GM18507 (cell line): ENCODE measurements around the gene GARIN3.
"Not testable (repeated sequence)": the region's sequence is repeated elsewhere in the genome, so short reads cannot be mapped to it uniquely, and the experiment has no call there.

Source experiments
- DNase-seq: peaks from one replicate; pipeline ENCODE4 v3.0.0; 2011; ENCODE audit warnings: low read depth; ENCODE audit not compliant: insufficient read length; ENCODE audit errors: extremely low spot score
- FAIRE-seq: peaks from 2 replicates; lab custom pipeline; 2011; peaks lifted over from hg19 to GRCh38; lab: Jason Lieb, UNC

GARIN3 gene

DNA sequence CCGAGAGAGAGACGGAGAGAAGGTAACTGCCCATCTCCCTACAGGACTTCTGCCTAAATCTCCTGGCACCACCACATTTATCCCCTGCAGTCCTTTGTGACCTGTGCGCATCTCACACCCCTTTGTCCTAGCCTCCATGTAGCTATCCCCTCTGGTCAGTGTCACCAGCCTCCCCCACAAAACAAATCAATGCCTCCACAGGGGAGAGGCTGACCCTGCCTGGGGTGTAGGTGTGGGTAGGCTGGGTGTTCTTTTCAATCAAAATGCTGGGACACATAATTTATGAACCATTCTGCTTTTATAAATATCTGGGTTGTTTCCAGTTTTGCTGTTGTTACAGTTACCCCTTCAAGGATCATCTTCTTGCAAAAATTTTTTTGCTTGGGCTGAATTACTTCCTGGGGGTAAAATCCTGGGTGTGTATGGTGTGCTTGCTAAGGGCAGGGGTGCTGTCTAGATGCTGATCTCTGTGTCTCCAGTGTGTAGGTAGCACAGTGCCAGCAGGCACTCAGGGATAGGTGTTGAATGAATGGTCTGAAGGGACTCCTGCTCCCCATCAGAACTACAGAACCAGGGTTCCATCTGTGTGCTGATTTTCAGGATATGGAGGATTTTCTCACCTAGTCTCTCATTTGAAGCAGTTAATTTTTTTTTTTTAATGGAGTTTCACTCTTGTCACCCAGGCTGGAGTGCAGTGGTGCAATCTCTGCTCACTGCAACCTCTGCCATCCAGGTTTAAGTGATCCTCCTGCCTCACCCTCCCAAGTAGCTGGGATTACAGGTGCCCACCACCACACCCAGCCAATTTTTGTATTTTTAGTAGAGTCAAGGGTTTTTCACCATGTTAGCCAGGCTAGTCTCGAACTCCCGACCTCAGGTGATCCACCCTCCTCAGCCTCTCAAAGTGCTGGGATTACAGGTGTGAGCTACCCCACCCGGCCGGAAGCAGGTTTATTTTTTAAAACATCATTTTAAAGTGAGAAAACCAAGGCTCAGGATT lies at the start of gene GARIN3:
TSS of gene GARIN3 (minus strand) at position 51 of the 1,000 bp plus-strand sequence. CDS start 96 bp downstream, outside the sequence.
- FAIRE-seq (no peak), DNase-seq (no peak)

DNA sequence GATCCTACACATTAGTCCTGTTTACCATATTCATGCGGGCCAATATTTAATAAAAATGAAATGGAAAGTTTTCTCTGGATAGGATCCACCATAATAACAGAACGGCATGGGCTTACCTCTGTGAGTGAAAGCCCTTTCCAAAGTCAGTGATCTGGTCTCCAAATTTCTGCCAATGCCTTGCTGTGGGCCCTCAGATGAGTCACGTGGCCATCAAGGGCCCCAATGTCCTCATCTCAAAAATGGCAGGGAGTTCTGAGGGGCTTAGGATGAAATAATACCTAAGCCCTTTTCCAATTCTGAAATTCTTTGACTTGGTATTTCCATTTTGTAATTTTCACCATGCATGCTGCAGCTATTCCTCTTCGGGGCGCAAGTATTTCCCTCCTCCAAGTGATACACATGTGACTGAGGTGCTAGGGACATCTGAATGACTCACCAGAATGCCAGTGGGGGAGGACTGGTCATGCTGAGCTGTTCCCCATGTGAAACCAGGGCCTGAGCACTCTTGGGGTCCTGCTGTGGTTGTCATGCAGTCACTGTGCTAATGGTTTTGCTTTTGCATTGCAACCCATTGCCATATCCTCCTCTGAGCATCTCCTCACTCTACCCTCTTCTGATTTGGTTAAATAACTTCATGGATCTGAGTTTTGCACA lies 49.6 kb upstream of the GARIN3 start:
- no peak for FAIRE-seq
- no peak for DNase-seq

DNA sequence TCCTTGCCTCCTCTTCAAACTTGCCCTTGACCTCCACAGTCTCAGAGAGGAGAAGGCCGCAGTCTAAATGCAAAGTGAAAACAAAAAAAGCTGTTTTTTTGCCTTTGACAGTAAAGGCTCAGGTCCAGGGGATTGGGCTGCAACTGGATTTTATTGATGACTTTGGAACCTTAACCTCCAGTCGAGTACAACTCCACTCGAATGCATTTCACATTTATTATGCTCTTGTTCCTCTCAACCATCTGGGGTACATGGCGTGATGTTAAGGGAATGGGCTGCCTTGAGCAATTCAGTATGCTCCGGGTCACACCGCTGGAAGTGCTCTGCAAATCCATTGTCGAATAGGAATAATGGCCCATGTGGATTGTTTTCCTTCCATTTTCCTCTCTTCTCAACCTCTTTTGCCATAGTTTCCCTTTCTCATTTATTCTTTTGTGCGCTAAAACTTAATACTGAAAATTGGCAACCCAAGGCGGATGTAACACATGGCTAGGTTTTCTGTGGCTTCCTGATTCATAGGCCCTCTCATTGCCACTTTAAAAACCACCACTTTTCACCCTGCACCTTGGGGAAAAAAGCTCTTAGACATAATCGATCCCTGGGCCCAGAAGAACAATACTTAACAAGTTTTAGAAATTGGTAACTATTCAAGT lies 48.9 kb upstream of the GARIN3 start:
- no peak for DNase-seq

DNA sequence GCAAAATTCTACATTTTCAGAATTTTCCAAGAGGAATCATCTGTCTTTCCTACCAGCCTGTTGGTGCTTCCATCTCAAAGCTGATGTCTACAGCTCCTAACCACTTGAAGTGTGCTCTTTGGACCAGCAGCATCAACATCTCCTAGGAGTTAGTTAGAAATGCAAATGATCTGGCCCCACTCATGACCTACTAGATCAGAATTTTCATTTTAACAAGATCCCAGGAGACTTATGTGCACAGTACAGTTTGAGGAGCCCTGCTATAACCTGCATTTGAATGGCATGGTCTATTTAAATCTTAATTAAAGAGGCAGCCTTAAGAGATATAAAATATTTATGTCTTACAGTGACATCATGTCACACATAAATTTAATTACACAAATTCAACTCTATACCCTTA lies 48.4 kb upstream of the GARIN3 start:
- DNase-seq (no peak), FAIRE-seq (peak; percentile 60)

More for the DNA sequence above, 48.9 kb upstream of the GARIN3 start:
- peak; percentile 94 for FAIRE-seq

DNA sequence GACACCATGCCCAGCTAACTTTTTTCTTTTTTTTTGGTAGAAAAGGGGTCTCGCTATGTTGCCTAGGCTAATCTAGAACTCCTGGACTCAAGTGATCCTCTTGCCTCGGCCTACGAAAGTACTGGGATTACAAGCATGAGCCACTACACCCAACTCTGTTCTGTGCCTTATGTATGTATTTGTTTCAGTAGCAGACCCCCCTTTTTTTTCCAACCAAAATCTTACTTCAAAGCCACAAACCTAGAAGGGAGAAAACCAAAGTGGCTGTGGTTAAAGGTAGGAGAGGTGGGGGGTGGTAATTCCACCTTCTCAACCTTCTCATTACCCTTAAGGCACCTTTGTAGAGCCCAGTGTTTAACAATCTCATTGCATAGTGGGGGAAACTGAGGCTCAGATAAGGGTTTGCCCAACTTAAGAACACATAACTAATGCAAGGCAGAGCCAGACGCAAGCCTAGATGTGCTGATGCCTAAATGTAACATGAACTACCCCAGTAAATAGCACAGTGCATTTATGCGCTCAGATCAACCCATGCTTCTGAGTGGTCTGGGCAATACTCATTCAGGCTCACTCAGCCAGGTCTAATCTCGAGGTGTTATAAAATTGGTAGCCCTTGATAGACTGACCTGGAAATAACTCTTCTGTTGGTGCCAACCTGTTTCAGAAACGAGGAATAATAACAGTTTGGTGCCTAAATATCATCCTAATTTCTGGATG lies 47.6 kb upstream of the GARIN3 start:
- FAIRE-seq (peak; percentile 56), DNase-seq (no peak)

DNA sequence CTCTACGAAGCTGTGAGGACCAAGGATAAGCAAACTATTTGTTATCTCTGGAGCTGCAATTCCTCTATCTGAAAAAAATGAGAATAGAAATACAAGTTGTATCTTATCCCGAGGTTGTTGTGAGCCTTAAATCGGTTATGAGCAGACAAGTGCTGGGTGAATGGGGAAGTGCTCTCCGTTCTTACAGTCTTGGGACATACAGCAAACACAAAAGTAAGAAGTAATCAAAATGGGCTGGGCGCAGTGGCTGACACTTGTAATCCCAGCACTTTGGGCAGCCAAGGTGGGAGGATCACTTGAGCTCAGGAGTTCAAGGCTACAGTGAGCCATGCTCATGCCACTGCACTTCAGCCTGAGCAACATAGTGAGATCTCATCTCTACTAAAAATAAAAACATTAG lies 46.2 kb upstream of the GARIN3 start:
- DNase-seq, result no peak

DNA sequence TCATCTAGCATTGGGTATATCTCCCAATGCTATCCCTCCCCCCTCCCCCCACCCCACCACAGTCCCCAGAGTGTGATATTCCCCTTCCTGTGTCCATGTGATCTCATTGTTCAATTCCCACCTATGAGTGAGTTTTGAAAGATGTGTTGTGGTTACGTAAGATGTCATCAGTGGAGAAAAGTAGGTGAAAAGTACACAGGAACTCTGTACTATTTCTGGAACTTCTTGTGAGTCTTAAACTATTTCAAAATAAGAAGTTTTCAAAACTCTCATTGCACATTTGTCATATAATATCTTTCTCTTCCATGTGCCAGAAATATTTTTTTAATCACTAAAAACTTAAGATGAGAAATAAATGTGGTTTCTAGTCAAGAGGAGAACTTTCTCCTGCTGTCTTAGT lies 44.6 kb upstream of the GARIN3 start:
- not testable (repeated sequence) for DNase-seq, FAIRE-seq

More for the DNA sequence above, 46.2 kb upstream of the GARIN3 start:
- peak; percentile 31 for FAIRE-seq

DNA sequence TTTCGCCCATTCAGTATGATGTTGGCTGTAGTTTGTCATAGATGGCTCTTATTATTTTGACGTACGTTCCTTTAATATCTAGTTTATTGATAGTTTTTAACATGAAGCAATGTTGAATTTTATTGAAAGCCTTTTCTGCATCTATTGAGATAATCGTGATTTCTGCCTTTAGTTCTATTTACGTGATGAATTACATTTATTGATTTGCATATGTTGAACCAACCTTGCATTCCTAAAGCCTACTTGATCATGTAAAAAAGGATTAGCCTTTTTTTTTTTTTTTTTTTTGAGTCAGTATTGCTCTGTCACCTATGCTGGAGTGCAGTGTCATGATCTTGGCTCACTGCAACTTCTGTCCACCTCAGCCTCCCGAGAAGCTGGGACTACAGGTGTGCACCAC lies 39.6 kb upstream of the GARIN3 start:
- no peak for FAIRE-seq

DNA sequence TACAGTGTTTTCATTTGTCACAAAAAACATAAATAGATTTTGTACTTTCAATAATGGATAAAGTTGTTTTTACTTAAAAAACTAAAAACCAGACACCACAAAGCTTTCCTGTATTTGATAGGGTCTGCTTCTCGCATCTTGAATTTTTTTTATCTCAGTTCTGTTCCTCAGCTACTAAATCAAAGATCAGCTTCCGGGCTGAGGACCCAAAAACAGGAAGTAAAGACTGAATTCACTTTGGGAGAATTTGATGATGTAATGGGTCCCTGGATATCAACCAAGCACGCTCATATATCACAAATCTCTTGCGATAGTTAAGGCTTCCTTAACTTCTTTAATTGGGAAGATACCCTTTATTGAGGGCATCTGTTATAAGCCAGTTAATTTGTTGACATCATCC lies 38.7 kb upstream of the GARIN3 start:
- FAIRE-seq, result no peak

More for the DNA sequence above, 39.6 kb upstream of the GARIN3 start:
- no peak for DNase-seq

DNA sequence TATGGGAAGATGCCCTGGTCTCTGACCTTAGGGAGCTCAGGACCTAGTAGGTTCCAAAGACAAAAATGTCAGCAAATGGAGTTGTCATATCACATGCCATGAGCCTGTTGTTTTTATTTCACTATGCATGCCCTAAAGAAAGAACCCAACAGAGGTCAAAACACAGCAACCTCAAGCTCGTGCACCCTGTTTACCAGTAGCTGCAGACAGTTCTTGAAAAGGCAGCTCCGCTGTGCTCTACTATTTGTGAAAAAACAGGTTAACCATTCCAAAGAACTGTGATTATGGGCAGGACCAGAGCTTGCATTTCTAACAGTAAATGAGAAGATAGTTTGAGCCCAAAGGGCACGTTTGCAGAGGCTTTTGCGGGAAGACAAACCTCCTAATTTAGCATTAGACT lies 37.4 kb upstream of the GARIN3 start:
- DNase-seq, result no peak
- FAIRE-seq, result no peak

More for the DNA sequence above, 38.7 kb upstream of the GARIN3 start:
- no peak for DNase-seq

DNA sequence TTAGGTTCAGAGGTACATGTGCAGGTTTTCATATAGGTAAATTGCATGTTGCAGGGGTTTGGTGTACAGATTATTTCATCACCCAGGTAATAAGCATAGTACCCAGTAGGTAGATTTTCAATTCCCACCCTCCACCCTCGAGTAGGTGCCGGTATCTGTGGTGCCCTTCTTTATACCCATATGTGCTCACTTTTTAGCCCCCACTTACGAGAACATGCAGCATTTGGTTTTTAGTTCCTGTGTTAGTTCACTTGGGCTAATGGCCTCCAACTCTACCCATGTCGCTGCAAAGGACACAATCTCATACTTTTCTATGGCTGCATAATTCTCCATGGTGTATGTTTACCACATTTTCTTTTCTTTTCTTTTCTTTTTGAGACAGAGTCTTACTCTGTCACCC lies 35.8 kb upstream of the GARIN3 start:
- DNase-seq (no peak), FAIRE-seq (no peak)

DNA sequence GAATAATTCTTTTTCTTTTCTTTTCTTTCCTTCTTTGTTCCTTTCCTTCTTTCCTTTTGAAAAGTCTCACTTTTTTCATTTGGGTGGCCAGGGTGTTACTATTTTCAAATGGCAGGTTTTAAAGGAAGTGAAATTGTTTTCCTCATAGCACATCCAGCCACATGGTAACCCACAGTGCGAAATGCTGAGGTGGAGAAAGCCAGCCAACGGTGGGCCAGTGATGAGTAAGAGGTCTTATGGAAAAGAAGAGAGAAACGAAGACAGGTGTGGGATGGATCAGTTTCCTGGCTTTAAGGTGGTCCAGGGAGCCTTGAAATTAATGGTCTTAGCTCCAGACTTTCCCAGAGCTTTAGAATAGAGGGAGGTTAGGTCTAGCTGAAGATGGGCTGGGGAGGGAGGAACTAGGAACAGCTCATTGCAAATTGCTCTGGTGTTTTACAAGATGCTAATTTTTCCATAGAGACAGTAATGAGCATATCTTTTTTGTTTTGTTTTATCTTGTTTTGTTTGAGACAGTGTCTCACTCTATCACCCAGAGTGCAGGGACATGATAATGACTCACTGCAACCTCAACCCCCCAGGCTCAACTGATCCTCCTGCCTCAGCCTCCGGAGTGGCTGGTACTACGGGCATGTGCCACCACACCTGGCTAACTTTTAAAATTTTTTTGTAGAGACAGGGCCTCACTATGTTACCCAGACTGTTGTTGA lies 32.4 kb upstream of the GARIN3 start:
- no peak for FAIRE-seq
- DNase-seq, result no peak

DNA sequence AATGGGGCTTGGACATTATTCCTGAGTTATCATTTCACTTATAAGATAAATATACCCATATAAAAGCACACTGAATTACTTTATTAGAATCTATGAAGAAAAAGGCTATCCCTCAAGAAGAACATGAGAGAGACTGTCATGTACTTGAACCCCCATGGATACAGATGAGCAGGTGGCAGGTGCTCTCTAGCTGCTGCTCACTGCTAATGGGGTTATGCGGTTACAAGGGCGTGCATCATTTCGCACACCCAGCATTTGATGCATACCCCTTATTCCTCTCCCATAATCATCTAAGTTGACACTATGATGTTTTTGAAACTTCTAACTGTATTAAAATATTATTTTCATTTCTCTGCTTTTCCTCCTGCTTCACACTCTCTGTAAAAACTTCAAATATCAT lies 31.0 kb upstream of the GARIN3 start:
- FAIRE-seq (no peak), DNase-seq (no peak)

DNA sequence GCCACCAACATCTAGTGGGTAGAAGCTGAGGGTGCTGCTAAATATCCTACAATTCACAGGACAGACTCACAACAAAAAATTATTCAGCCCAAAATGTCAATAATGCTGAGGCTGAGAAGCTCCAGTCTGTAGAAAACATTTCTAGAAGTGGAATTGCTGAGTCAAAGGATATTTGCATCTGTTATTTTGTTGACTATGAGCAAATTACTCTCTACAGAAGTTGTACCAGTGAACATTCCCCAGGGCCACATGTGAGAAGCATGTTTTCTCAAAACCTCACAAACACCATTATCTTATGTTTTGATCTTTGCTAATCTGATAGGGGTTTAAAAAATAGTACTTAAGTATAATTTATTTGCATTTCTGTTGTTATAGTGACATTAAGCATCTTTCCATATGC lies 30.0 kb upstream of the GARIN3 start:
- DNase-seq, result no peak
- FAIRE-seq, result no peak

DNA sequence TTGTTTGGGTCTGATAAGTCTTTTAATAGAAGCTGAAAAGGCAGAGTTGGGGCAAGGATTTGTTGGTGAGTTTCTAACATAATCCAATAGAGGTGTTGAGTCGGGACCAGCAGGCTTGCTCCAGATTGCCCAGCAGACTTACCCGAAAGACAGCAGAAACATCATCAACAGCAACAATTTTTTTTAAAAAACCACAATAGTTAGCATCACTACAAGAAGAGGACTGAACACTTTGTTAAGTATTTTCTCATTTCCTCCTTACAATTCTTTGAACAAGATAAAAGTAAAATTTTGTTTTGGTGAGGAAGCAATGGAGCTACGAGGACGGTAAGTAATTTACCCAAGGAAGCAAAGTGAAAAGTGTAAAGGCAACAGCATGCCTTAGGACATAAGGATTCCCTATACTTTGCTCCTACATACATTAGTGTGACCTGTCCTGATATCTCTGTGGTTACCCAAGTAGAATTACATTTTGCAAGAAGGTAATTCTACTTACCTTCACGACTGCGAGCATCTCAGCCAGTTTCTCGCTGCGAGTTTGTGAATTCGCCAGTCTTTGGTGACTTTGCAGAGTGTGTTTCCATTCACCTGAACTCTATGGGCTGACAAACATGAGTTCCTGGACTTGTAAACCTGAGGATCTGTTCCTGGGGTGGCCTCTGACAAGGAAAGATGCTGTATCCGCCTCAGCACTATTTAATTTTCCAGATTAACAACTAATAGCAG lies 27.8 kb upstream of the GARIN3 start:
- DNase-seq, result no peak
- no peak for FAIRE-seq

DNA sequence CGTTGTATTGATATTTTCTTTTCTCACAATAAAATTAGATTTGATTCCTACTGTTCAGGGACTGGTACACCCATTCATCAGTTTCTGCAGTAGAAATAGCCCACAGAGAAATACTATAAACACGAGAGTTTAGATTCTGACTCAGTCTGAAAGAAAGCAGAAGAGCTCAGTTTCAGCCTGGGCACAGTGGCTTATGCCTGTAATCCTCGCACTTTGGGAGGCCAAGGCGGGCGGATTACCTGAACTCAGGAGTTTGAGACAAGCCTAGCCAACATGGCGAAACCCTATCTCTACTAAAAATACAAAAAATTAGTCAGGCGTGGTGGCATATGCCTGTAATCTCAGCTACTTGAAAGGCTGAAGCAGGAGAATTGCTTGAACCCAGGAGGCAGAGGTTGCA lies 23.2 kb upstream of the GARIN3 start:
- DNase-seq (no peak), FAIRE-seq (no peak)

DNA sequence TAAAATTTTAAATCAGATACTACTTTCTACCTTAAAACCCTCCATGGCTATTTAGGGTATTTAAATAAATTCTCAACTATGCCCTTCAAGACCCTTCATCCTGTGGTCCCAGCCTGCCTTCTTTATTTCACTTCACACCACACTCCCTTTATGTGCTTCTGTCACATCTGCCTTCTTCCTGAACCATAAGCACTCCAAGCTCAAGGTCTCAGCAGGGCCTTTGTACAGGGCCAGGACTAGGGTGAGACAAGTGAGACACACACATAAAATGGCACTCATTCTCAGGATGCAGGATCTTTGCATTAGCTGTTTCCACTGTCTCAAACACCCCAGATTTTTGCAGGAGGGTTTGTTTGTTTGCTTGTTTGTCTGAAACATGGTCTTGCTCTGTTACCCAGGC lies 22.2 kb upstream of the GARIN3 start:
- FAIRE-seq (no peak), DNase-seq (no peak)

DNA sequence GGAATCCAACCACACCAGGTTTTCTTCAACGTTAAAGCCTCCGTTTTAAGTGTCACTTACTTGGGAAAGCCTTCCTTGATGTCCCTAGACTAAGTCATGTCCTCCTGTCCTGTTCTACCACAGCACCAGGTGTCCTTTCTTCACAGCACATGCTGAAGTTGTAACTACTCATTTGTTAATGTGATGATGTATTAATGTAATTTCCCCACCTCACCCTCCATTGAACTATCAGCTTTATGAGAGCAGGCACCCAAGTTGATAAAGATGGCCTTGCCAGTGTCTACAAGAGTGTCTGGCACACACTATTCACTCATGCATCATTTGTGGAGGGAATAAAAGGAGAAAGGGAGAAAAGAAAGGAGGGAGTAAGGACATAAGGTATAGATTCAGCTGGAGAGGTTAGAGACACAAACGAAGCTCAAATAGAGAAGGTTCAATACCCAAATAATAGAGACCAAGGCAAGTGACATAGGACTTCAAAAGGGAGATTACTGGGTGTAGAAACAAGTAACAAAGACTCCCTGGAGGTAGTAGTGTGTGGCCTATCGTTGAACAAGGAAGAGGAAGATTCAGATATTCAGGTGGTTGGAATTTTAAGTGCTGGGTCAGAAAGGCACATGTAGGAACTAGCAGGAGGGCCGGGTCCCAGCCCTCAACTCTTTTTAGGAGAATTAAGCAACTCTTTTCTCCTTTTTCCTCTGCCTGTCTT lies 21.1 kb upstream of the GARIN3 start:
- no peak for FAIRE-seq

More for the DNA sequence above, 21.1 kb upstream of the GARIN3 start:
- DNase-seq, result no peak
